ENCODE results near the gene ESYT2.

- TF ChIP-seq GATA2 (IDR thresholded peaks at IDR 0.05; ENCODE audit: low read depth, low read length), result no peak
- no peak for TF ChIP-seq GATA3 (IDR thresholded peaks at IDR 0.05; ENCODE audit: low read depth, low read length)
These were observed 39.5 kb downstream of the ESYT2 start for GRCh38 chr7:158789842-158790241.

Measured in SH-SY5Y (cell line).